ENCODE results near the gene LCE1C. TPM values are rescaled to one million over a fixed set of nuclear protein-coding genes. Genes with fewer than 3 reads are reported as not detected.

LCE1C gene
- polyA plus RNA-seq, 3 donors = not detected

DNA sequence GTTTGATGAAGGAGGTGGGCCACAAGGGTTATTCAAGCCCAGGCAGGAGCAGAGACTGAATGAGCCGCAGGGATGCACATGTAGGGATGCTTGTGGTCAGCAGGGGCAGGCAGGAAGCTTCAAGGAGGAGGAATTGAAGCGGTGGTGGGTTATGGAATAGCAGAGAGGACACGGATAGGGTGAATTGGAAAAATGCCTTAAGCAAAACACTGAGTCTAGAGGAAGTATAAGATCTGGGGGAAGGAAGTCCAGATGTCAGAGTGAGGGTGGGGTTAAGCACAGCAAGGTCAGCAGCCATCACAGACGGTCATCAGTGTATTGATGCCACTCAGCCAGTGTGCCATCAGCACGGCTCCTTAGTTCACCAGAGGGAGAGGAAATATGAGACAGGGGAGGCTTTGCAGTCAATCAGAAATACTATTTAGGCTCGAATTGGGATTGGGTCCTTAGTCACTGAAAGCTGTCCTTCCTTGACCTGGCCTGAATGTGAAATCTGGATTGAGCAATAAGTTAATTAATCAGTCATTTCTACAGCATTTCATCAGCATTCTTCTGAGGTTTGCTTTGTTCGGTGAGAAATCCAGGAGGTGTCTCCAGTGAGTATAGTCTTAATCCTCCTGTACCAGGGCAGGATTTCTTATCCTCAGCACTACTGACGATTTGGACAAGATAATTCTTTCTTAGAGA lies 37.5 kb downstream of the LCE1C start:
- DNase-seq (ENCODE audit: extremely low read depth in 1 of 11, low read depth in 9 of 11, low spot score in 4 of 11) = no peak

DNA sequence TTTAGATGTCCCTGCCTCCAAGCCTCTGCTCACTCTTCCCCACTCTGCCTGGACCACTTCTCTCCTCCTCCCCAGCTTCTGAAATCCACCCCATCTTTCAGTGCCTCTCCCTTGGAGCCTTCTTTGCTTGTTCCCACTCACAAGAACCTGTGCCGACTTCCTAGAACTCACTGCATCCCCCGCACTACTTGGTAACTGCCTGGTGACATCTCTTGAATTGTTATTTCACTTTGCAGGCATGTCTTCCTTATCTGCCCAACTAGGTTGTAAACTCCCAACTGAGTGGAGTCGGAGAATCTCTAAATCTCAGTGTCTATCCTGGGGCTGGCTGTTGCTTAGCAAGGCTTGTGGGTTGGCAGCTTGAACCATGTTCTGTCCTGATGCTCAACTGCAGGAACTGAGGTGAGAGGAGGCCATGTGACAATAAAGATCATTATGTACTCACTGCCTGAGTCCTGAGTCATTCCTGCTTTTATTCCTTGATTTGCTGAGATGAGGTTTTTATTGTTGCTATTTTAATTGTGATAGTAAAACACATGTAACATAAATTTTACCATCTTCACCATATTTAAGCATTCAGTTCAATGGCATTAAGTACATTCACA lies 44.7 kb downstream of the LCE1C start:
- DNase-seq (ENCODE audit: extremely low read depth in 1 of 11, low read depth in 9 of 11, low spot score in 4 of 11) = no peak

DNA sequence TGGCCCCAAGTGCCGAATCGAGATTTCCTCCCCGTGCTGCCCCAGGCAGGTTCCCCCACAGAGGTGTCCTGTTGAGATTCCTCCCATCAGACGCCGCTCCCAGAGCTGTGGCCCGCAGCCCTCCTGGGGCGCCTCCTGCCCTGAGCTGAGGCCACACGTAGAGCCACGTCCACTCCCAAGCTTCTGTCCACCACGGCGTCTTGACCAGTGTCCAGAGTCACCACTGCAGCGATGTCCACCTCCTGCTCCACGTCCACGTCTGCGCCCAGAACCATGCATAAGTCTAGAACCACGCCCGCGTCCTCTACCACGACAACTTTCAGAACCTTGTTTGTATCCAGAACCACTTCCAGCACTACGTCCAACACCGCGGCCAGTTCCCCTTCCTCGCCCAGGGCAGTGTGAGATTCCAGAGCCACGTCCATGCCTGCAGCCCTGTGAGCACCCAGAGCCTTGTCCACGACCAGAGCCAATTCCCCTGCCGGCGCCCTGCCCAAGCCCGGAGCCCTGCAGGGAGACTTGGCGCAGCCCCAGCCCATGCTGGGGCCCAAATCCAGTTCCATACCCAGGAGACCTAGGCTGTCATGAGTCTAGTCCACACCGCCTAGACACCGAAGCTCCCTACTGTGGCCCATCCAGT lies 45.8 kb downstream of the LCE1C start:
- DNase-seq (ENCODE audit: extremely low read depth in 1 of 11, low read depth in 9 of 11, low spot score in 4 of 11) = no peak

DNA sequence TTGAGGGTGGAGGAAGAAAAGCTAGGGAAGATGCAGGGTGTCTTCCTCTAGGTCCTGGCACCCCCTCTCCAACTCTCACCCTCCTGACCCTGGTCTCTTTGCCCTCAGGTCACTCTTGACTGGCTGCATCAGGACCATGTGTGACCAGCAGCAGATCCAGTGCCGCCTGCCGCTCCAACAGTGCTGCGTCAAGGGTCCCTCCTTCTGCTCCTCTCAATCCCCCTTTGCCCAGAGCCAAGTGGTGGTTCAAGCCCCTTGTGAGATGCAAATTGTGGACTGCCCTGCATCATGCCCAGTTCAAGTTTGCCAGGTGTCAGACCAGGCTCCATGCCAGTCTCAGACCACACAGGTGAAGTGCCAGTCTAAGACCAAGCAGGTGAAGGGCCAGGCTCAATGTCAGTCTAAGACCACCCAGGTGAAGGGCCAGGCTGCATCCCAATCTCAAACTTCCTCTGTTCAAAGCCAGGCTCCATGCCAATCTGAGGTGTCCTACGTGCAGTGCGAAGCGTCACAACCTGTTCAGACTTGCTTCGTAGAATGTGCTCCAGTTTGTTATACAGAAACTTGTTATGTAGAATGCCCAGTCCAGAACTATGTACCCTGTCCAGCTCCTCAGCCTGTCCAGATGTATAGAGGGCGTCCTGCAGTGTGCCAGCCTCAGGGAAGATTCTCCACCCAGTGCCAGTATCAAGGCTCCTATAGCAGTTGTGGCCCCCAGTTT lies 46.8 kb downstream of the LCE1C start:
- no peak for DNase-seq (ENCODE audit: extremely low read depth in 1 of 11, low read depth in 9 of 11, low spot score in 4 of 11)

DNA sequence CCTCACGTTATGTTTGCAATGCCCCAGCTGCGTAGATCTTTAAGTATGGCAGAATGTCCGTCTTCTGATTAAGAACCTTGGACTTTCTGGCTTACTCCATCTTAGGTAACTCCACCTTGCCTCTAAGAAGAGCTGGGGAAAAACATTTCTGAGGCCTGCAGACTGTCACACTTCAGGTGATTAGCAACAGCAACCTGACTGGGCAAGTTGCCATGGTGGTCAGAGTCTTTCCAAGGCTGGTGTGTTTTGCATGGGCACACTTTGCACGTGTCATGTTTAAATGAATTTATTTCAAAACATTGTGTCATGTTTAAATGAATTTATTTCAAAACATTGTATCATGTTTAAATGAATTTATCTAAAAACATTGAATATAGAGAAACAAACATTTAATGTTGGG lies 47.8 kb downstream of the LCE1C start:
- peak in 1 of 11 donors; percentile 7 for DNase-seq (ENCODE audit: extremely low read depth in 1 of 11, low read depth in 9 of 11, low spot score in 4 of 11)

DNA sequence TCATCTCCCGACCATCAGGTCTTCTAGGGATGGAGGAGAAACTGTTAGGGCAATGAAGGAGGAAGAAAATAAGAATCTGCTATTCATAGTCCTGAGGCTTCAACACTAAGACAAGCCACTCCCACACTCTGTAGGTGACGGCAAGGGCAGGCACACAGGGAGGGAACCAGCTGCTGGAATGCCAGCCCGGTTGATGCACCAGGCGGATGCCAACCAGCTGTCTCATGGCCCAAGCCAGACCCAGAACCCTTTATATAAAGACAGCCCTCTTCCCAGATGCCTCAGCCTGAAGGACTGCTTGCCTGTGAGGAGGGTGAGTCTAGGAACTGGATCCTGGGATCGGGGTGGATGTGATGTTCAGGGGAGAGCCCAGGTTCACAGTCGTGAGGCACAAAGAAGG lies 48.7 kb downstream of the LCE1C start, which contains the start of gene KPRP:
Gene KPRP (plus strand): TSS at position 279 of the 400 bp plus-strand sequence. CDS start 1,564 bp downstream, outside the sequence.
- DNase-seq (ENCODE audit: extremely low read depth in 1 of 11, low read depth in 9 of 11, low spot score in 4 of 11) = no peak

DNA sequence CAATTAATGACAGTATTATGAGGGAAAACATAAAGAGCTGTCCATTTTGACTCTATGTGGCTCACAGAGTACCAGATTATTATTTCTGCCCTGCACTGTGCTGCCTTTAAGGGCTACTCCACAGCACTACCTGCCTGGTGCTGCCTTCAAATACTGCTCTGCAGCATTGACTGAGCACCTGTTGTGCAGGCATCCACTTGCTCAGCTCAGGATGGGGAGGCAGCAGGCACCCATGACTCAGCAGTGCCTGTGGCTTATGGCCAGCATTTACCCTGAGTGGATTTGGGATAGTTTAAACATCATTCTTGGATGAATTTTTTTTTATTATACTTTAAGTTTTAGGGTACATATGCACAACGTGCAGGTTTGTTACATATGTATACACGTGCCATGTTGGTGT lies 49.6 kb downstream of the LCE1C start:
- no peak for DNase-seq (ENCODE audit: extremely low read depth in 1 of 11, low read depth in 9 of 11, low spot score in 4 of 11)

Other genes with a start within 250 kb of the LCE1C start
- gene LCE3E, start 239.9 kb downstream of the LCE1C start, polyA plus RNA-seq (ENCODE audit: insufficient read length in 3 of 3) = not detected
- not detected for gene LCE3D, start 226.1 kb downstream of the LCE1C start, polyA plus RNA-seq (ENCODE audit: insufficient read length in 3 of 3)
- gene LCE3C, start 206.4 kb downstream of the LCE1C start, polyA plus RNA-seq (ENCODE audit: insufficient read length in 3 of 3) = not detected
- not detected for gene LCE3B, start 192.8 kb downstream of the LCE1C start, polyA plus RNA-seq (ENCODE audit: insufficient read length in 3 of 3)
- gene LCE3A, start 183.5 kb downstream of the LCE1C start, polyA plus RNA-seq (ENCODE audit: insufficient read length in 3 of 3) = not detected
- not detected for gene LCE2D, start 143.3 kb downstream of the LCE1C start, polyA plus RNA-seq (ENCODE audit: insufficient read length in 3 of 3)
- gene LCE2C, start 131.4 kb downstream of the LCE1C start, polyA plus RNA-seq (ENCODE audit: insufficient read length in 3 of 3) = not detected
- gene LCE2B, start 120.5 kb downstream of the LCE1C start, polyA plus RNA-seq (ENCODE audit: insufficient read length in 3 of 3) = not detected
- gene LCE2A, start 108.3 kb downstream of the LCE1C start, polyA plus RNA-seq (ENCODE audit: insufficient read length in 3 of 3) = not detected
- gene LCE4A, start 98.5 kb downstream of the LCE1C start, polyA plus RNA-seq (ENCODE audit: insufficient read length in 3 of 3) = not detected
- gene KPRP, start 48.6 kb downstream of the LCE1C start, polyA plus RNA-seq (ENCODE audit: insufficient read length in 3 of 3) = not detected
- gene LCE1F, start 31.5 kb downstream of the LCE1C start, polyA plus RNA-seq (ENCODE audit: insufficient read length in 3 of 3) = not detected
- gene LCE1E, start 20.4 kb downstream of the LCE1C start, polyA plus RNA-seq (ENCODE audit: insufficient read length in 3 of 3) = not detected
- gene LCE1D, start 9.9 kb downstream of the LCE1C start, polyA plus RNA-seq (ENCODE audit: insufficient read length in 3 of 3) = not detected
- not detected for gene LCE1B, start 5.3 kb upstream of the LCE1C start, polyA plus RNA-seq (ENCODE audit: insufficient read length in 3 of 3)
- not detected for gene LCE1A, start 20.8 kb upstream of the LCE1C start, polyA plus RNA-seq (ENCODE audit: insufficient read length in 3 of 3)
- not detected for gene LCE6A, start 36.2 kb upstream of the LCE1C start, polyA plus RNA-seq (ENCODE audit: insufficient read length in 3 of 3)
- not detected for gene LCE7A, start 53.3 kb upstream of the LCE1C start, polyA plus RNA-seq (ENCODE audit: insufficient read length in 3 of 3)
- gene SMCP, start 71.7 kb upstream of the LCE1C start, polyA plus RNA-seq (ENCODE audit: insufficient read length in 3 of 3) = not detected
- under 1 TPM in 2 of 3 donors, not detected in 1; 0.09 to 0.16 TPM for gene IVL, start 101.9 kb upstream of the LCE1C start, polyA plus RNA-seq (ENCODE audit: insufficient read length in 3 of 3)
- not detected for gene SPRR5, start 140.6 kb upstream of the LCE1C start, polyA plus RNA-seq (ENCODE audit: insufficient read length in 3 of 3)
- not detected for gene SPRR4, start 164.0 kb upstream of the LCE1C start, polyA plus RNA-seq (ENCODE audit: insufficient read length in 3 of 3)
- gene SPRR1A, start 177.4 kb upstream of the LCE1C start, polyA plus RNA-seq (ENCODE audit: insufficient read length in 3 of 3) = not detected
- gene SPRR3, start 195.1 kb upstream of the LCE1C start, polyA plus RNA-seq (ENCODE audit: insufficient read length in 3 of 3) = not detected
- gene SPRR1B, start 224.6 kb upstream of the LCE1C start, polyA plus RNA-seq (ENCODE audit: insufficient read length in 3 of 3) = not detected
- not detected for gene SPRR2D, start 234.5 kb upstream of the LCE1C start, polyA plus RNA-seq (ENCODE audit: insufficient read length in 3 of 3)